ENCODE data around the gene FOXO3.

Gene FOXO3

DNA sequence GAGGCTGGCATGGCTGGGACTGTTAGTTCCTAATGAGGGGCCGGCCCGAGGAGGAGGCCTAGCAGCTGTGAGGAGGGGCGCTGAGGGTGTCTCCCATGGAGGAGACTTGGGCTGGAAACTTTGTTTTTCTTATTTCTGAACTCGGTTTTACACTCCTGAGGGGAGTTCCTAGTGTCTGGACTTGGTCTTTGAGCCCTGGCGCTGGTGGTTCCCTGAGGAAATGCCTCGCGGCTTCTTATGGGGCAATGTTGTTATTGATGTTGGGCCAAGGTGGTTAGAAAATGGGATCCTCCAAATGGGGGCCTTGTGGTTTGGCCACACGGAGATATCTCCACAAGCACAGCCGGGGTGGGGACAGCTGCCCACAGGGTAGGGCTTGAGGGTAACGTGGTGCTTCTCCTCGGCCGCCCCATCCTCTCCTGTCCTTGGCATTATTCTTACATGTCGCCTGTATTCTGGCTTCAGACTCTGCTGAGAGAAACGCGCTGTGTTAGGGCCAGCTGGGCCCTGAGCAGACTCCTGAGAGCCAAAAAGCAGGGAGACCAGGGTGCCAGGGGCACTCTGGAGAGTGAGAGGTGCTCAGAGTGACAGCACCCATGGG, 136.9 kb downstream of the FOXO3 start:
- DNase-seq (ENCODE audit: low read depth): no peak
- no peak overlapping the region for H3K4me3 ChIP-seq (ENCODE audit: control insufficient read depth, low read depth, low read length)
- TF ChIP-seq, protein P1, sequence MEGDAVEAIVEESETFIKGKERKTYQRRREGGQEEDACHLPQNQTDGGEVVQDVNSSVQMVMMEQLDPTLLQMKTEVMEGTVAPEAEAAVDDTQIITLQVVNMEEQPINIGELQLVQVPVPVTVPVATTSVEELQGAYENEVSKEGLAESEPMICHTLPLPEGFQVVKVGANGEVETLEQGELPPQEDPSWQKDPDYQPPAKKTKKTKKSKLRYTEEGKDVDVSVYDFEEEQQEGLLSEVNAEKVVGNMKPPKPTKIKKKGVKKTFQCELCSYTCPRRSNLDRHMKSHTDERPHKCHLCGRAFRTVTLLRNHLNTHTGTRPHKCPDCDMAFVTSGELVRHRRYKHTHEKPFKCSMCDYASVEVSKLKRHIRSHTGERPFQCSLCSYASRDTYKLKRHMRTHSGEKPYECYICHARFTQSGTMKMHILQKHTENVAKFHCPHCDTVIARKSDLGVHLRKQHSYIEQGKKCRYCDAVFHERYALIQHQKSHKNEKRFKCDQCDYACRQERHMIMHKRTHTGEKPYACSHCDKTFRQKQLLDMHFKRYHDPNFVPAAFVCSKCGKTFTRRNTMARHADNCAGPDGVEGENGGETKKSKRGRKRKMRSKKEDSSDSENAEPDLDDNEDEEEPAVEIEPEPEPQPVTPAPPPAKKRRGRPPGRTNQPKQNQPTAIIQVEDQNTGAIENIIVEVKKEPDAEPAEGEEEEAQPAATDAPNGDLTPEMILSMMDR (IDR thresholded peaks at IDR 0.05; ENCODE audit: control insufficient read depth, insufficient read depth, low read depth, low read length, missing control alignments): no peak

DNA sequence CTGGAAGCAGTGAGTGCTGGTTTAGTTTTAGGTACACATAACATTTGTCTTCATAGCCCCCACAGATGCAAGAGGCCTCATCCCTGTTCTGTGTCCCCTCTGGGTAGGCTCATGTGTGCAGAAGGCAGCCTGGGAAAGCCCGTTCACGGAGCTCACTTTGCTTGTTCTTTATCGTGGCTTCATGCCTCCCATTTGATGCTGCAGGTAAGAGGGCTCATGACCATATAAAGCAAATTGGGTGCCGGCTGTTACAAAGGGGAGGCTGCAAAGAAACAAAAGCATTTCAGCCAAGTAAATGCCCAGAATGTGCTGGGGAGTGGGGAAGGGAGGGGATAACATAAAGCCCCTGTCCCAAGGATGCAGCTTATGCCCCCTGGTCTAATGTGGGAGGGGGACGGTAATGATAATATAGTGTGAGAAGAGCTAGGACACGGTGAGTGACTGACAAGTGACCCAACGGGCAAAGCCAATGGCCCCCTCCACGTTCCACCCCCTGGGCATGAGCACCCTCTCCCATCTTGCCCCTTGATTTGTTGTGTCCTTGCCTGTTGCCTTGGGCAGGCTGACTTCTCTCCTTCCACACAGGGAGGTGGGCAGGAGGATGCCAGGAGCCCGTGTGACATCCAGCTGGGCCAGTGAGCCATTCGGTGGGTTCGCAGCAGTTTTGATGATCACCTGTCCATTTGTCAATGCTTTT, 138.0 kb downstream of the FOXO3 start:
- no peak for DNase-seq (ENCODE audit: low read depth)
- TF ChIP-seq, protein P1 (IDR thresholded peaks at IDR 0.05; ENCODE audit: control insufficient read depth, insufficient read depth, low read depth, low read length, missing control alignments): no peak
- H3K4me3 ChIP-seq (ENCODE audit: control insufficient read depth, low read depth, low read length): no peak overlapping the region

DNA sequence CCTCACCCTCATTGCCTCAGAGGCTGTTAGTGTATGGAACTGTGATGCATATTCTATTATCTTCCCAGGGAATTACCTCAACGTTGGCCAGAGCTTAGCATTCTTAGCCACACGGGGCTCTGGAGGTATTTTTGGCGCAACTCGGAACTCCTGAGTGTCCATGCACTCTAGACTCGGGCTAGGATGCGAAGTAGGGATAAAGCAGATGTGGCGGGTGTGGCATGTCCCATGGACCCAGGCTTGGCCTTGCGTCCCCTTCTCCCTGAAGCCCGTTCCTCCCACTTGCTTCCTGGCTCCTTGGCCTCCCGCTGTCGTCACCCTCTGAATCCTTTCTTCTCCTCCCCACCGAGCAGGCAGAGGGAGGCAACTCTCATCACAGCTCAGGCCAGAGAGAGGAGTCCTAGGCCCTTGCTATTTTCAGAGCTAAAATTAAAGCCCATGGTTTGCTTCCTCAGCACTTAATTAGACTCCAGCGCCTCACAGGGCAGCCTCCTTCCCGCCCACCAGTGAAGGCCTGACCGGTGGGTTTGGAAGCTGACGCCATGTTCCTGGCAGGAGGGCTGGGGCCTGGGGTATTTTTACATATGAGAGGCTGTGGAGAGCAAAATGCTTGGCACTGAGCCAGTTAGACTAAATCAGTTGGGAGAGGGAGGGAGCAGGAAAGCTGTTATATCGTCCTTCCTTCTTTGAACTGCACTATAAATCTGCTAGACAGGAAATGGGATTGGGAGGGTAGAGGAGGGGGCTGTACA, 138.7 kb downstream of the FOXO3 start:
- TF ChIP-seq, protein P1 (IDR thresholded peaks at IDR 0.05; ENCODE audit: control insufficient read depth, insufficient read depth, low read depth, low read length, missing control alignments): no peak

DNA sequence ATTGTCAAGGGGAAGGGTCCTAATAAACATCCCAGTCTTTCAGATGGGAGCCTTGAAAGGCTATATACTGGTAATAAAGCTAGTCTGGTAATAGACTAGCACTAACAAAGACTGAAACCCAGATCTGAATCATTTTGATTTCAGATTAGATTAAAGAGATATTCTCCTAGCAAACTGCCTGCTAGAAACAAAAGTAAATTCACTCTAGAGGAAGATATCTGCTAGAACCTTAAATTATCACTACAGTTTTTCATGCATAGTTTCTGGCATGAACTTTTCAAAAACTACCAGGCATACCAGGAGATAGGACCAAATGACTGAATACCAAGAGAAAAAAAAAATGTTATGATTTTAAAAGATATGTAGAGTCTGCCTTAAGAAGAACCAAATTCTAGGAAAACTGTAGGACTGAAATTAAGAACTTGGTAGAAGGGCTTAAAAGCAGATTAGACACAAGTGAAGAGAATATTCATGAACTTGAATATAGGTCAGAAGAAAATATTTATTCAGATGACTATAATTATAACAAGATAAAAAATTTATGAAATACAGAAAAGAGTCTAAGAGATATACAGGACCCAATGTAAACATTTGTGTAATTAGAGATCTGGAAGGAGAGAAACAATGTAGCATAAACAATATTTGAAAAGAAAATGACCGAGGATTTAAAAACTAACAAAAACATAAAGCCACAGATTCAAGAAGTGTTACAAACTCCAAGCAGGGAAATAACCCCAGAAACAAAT, 141.6 kb downstream of the FOXO3 start:
- DNase-seq (ENCODE audit: low read depth): no peak

More for the DNA sequence above, 138.7 kb downstream of the FOXO3 start:
- no peak for DNase-seq (ENCODE audit: low read depth)
- no peak overlapping the region for H3K4me3 ChIP-seq (ENCODE audit: control insufficient read depth, low read depth, low read length)

DNA sequence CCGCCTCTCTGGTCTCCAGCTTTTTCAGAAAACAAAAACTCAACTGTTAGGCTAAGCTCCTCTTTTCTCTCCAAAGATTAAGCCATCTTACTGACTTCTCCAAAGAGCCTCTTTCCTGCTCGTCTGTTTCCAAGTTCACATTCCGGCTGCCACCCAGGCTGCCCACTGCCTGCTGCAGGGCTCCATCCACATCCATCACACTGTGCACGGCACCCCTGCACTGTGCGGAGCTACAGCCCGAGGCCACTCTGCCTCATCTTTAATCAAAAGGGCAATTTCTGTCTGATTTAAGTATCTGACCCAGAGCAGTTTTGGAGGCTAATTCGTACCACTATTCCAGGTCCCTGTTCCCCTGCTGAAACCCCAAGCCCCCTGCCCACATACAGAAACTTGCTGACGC, 145.9 kb downstream of the FOXO3 start:
- DNase-seq (ENCODE audit: low read depth): no peak
- TF ChIP-seq, protein P1 (IDR thresholded peaks at IDR 0.05; ENCODE audit: control insufficient read depth, insufficient read depth, low read depth, low read length, missing control alignments): no peak
- no peak overlapping the region for H3K4me3 ChIP-seq (ENCODE audit: control insufficient read depth, low read depth, low read length)

More for the DNA sequence above, 141.6 kb downstream of the FOXO3 start:
- H3K4me3 ChIP-seq (ENCODE audit: control insufficient read depth, low read depth, low read length): no peak overlapping the region
- TF ChIP-seq, protein P1 (IDR thresholded peaks at IDR 0.05; ENCODE audit: control insufficient read depth, insufficient read depth, low read depth, low read length, missing control alignments): no peak

DNA sequence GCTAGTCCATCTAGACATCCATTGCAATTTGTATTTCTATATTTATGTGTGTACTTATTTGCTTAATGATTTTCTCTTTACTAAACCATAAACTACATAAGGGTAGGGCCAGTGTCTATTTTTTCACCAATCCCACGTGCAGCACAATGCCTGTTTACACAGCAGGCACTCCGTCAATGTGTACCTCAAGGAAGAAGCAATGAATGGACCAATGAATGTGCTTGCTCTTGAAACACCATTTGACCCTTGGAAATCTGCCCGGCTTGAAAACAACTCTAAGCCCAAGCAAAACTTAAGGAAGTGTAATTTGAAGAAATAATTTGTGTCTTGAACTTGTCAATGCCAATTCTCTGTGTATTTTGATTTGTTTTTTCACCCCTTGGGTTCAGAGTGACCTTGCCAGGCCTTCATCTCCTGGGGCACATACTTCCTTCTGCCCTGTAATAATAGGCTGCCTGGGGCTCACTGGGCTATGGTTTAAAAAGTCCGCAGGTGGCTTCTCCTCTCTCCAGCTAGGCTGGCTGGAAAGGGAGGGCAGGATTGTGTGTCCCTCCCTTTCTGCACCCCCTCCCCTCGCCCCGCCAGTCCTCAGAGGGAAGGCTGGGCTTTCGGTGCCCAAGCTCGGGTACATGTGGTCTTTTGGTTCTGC, 146.7 kb downstream of the FOXO3 start:
- no peak overlapping the region for H3K4me3 ChIP-seq (ENCODE audit: control insufficient read depth, low read depth, low read length)
- TF ChIP-seq, protein P1 (IDR thresholded peaks at IDR 0.05; ENCODE audit: control insufficient read depth, insufficient read depth, low read depth, low read length, missing control alignments): no peak

More for the DNA sequence above, 146.7 kb downstream of the FOXO3 start:
- no peak for DNase-seq (ENCODE audit: low read depth)

All from AG09309 (cell line).